ENCODE results near the gene SEC14L6.

The SEC14L6 gene

GRCh38 chr22:30586414-30586813, 39.9 kb upstream of the SEC14L6 start:
- H3K9me3 ChIP-seq (ENCODE audit: control insufficient read depth, low read length): no peaks in the 10 kb centered on the region
- no peak overlapping the region for H3K4me2 ChIP-seq (ENCODE audit: low read length)
- peaks cover 8% of the 10 kb centered on the region for H3K4me1 ChIP-seq
- no peak overlapping the region for H3K27ac ChIP-seq
- H2AFZ ChIP-seq: no peak overlapping the region
- H3K4me3 ChIP-seq (ENCODE audit: low read depth, low read length): no peak overlapping the region
- H3K36me3 ChIP-seq (ENCODE audit: control insufficient read depth, insufficient read depth, low read length): no peaks in the 10 kb centered on the region
- H3K9ac ChIP-seq: no peak overlapping the region
- peaks cover 13% of the 10 kb centered on the region for H3K79me2 ChIP-seq
- no peaks in the 10 kb centered on the region for H3K27me3 ChIP-seq (ENCODE audit: control insufficient read depth, insufficient read depth, low read length)
- no peak for TF ChIP-seq CTCF (IDR thresholded peaks at IDR 0.05)

DNA sequence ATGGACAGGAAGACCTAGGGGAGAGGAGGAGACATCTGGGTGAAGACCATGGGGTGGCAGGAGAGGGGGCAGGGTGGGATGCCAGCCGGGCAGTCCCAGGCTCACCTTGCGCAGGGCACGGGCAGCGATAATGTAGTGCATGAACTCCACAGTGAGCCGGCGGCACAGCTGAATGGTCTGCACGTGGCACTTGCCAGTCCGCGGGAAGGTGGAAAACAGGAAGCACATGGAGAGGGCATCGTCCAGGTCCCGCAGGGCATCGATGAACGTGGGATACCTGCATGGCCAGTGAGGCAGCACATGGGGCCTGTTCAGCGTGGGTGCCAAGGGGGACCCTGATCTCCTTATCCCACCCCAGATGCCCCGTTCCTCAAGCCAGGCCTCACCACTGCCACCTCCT, 37.9 kb upstream of the SEC14L6 start:
- Histone ChIP-seq H3K36me3 (ENCODE audit: control insufficient read depth, insufficient read depth, low read length) (no peaks in the 10 kb centered on the region), H3K4me1 (no peaks in the 10 kb centered on the region), H3K4me2 (ENCODE audit: low read length) (no peak overlapping the region), H3K79me2 (no peaks in the 10 kb centered on the region), H3K27ac (no peak overlapping the region), H3K4me3 (ENCODE audit: low read depth, low read length) (no peak overlapping the region), H3K9ac (no peak overlapping the region), H3K27me3 (ENCODE audit: control insufficient read depth, insufficient read depth, low read length) (no peaks in the 10 kb centered on the region), H3K9me3 (ENCODE audit: control insufficient read depth, low read length) (no peaks in the 10 kb centered on the region), H2AFZ (no peak overlapping the region)
- no peak for TF ChIP-seq CTCF (IDR thresholded peaks at IDR 0.05)

DNA sequence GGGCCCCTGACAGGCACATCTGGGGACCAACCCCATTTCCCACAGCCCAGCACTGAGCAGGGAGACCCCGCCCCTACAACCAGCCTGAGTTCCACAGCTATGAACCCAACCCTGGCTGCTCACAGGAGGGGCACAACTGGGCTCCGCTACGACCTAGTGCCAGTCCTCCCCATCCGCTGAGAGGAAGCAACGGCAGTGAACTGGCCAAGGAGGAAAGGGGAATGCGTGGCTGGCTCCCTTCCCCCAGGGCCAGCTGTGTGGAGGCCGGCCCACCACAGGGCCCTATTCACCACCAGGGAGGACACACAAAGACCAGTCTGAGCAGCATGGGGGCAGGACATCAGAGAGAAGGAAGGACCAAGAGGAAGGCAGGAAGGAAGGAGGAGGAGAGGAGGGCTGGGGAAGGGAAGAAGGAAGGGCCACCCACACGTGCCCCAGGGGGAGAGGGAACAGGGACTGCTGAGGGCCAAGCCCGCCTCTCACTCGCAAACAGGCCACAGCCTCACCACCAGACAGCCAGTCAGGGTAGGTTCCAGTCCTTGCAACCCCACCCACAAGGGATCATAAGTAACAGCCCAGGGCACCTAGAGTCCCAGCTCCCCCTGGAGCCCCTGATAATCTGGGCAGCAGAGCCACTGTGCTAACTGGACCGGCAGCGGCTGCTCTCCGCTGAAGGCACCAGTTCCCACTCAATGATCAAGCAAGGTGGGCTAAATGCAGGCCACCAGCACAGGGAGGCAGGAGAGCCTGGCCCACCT, 36.4 kb upstream of the SEC14L6 start:
- no peaks in the 10 kb centered on the region for H3K36me3 ChIP-seq (ENCODE audit: control insufficient read depth, insufficient read depth, low read length)
- no peak overlapping the region for H3K9ac ChIP-seq
- TF ChIP-seq CTCF (IDR thresholded peaks at IDR 0.05): no peak

GRCh38 chr22:30582051-30582450, 35.5 kb upstream of the SEC14L6 start:
- no peak overlapping the region for H3K4me2 ChIP-seq (ENCODE audit: low read length)
- H3K27me3 ChIP-seq (ENCODE audit: control insufficient read depth, insufficient read depth, low read length): no peaks in the 10 kb centered on the region
- H3K79me2 ChIP-seq: no peaks in the 10 kb centered on the region
- no peak overlapping the region for H3K4me3 ChIP-seq (ENCODE audit: low read depth, low read length)
- TF ChIP-seq CTCF (IDR thresholded peaks at IDR 0.05): no peak
- H3K4me1 ChIP-seq: no peaks in the 10 kb centered on the region
- H3K36me3 ChIP-seq (ENCODE audit: control insufficient read depth, insufficient read depth, low read length): no peaks in the 10 kb centered on the region
- H3K27ac ChIP-seq: no peak overlapping the region
- H3K9ac ChIP-seq: no peak overlapping the region
- no peaks in the 10 kb centered on the region for H3K9me3 ChIP-seq (ENCODE audit: control insufficient read depth, low read length)
- no peak overlapping the region for H2AFZ ChIP-seq

More for the DNA sequence above, 36.4 kb upstream of the SEC14L6 start:
- no peak overlapping the region for H3K27ac ChIP-seq
- H3K4me3 ChIP-seq (ENCODE audit: low read depth, low read length): no peak overlapping the region
- no peak overlapping the region for H2AFZ ChIP-seq
- H3K4me1 ChIP-seq: no peaks in the 10 kb centered on the region
- H3K27me3 ChIP-seq (ENCODE audit: control insufficient read depth, insufficient read depth, low read length): no peaks in the 10 kb centered on the region
- H3K79me2 ChIP-seq: no peaks in the 10 kb centered on the region
- no peaks in the 10 kb centered on the region for H3K9me3 ChIP-seq (ENCODE audit: control insufficient read depth, low read length)
- H3K4me2 ChIP-seq (ENCODE audit: low read length): no peak overlapping the region

- no peak overlapping the region for H3K27ac ChIP-seq
- H3K4me2 ChIP-seq (ENCODE audit: low read length): no peak overlapping the region
- H3K4me3 ChIP-seq (ENCODE audit: low read depth, low read length): no peak overlapping the region
- no peaks in the 10 kb centered on the region for H3K9me3 ChIP-seq (ENCODE audit: control insufficient read depth, low read length)
- H2AFZ ChIP-seq: no peak overlapping the region
- no peaks in the 10 kb centered on the region for H3K27me3 ChIP-seq (ENCODE audit: control insufficient read depth, insufficient read depth, low read length)
- H3K36me3 ChIP-seq (ENCODE audit: control insufficient read depth, insufficient read depth, low read length): no peaks in the 10 kb centered on the region
- TF ChIP-seq CTCF (IDR thresholded peaks at IDR 0.05): no peak
- H3K4me1 ChIP-seq: no peaks in the 10 kb centered on the region
- H3K9ac ChIP-seq: no peak overlapping the region
- no peaks in the 10 kb centered on the region for H3K79me2 ChIP-seq
Observed at GRCh38 chr22:30580896-30581295, 34.4 kb upstream of the SEC14L6 start.

Data from parathyroid adenoma (tissue), 2 donors.